Pulmonary artery endothelial cell (primary cell): ENCODE data around the gene CDC73. TPM values are rescaled to one million over a fixed set of nuclear protein-coding genes. Genes with fewer than 3 reads are reported as not detected.
"Not testable (repeated sequence)": the region's sequence is repeated elsewhere in the genome, so short reads cannot be mapped to it uniquely, and the experiment has no call there.

ENCODE experiments used
- DNase-seq: peaks from one replicate; pipeline ENCODE4 v3.0.0-alpha.2; 2011; ENCODE audit warnings: low read depth, low spot score
- total RNA-seq: library from RNA; depleted of rRNA; stranded (reverse); fragments of >200 nt; gene quantifications from 2 replicates; pipeline ENCODE4 v1.2.3, GENCODE V29; 2014

CDC73 gene
- total RNA-seq, 1 donor from 2014 or later, result 18.1 TPM

DNA sequence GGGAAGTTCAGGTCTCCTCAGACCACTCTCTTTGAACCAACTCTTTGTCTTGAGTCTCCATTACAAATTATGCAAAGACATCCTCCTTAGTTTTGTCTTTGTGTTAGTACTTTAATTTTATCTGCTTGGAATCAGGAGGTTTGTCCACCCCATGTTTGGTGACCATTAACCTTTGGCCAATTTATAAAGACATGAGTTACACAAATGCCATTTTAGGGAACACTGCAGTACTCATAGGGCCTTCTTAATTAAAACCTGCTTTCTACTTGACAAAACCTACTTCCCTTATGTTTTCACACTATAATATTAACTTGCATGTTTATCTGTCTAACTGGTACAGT lies 7.9 kb upstream of the CDC73 start:
- DNase-seq, result no peak

DNA sequence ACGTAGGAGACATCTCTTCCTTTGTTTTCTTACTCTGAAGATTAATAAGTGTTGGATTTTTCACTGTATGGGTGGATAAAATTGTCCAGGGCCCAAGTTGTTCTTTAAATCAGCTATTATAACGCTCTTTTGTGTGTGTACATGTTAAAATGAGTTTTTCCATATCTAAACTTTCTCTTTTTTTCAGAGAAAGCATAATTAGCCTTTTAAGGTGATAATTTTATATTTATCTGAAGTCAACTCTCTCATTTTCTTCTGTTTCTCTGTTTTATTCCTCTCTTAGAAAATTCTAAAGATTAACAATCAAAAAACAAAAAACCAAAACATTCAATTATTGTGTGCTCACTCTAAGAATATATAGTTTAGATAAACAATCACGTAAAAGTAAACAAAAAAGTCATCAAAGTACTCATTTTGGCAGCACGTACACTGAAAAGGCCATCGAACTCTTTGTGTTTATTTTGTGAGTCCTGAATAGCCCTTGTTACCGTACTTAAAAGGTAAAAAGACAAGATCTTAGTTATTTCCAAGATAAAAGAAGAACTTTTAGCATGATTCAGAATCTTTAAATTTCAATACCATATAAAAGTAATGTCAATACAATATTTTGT lies 7.2 kb upstream of the CDC73 start:
- DNase-seq, result no peak

GRCh38 chr1:193115629-193116227 lies 6.1 kb upstream of the CDC73 start:
- peak; percentile 66 for DNase-seq

DNA sequence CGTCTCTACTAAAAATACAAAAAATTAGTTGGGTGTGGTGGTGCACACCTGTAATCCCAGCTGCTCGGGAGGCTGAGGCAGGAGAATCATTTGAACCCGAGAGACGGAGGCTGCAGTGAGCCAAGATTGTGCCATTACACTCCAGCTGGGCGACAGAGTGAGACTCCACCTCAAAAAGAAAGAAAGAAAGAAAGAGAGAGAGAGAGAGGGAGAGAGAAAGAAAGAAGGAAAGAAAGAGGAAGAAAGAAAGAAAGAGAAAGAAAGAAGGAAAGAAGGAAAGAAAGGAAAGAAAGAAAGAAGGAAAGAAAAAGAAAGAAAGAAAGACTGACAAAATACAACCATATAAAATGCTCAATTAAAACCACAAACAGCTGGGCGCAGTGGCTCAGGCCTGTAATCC lies 4.7 kb upstream of the CDC73 start:
- DNase-seq, result not testable (repeated sequence)

DNA sequence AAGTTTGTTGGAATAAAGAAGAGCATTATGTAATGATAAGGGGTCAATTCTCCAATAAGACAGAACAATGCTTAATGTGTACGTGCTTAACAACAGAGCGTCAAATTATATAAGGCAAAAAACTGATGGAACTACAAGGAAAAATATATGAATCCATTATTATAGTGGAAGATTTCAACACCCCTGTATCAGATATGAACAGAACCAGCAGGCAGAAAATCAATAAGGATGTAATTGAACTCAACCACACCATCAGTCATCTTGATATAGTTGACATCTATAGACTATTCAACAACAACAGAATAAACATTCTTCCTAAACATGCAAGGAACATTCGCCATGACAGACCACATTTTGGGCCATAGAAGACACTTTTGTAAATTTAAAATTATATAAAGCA lies 3.6 kb upstream of the CDC73 start:
- DNase-seq, result no peak

- DNase-seq, result no peak
These were observed 2.8 kb upstream of the CDC73 start for GRCh38 chr1:193118803-193119730.

DNA sequence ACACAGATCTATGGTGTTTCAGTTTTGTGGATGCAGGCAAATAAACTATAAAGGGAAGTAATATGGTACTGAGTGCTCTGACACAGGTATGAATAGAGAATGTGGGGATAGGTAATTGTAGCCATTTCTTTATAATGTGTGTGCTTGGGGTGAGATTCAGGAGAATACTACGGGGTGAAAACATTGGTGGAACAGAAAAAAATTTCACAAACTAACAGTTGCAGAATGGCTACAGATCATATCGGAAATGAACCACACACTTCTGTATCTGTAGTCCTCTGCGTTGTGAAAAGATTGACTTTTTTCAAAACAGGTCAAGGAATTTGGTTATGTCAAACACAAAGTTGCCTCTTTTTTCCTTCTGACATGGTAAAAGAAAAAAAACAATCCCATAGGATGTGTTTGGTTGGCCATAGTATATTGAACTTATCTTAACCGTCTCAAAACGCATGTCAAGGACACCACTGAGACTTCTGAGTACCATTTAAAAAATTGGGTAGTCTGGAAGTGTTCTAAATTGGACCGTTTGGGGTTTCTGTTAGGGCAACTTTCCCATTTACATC lies 1.1 kb upstream of the CDC73 start:
- no peak for DNase-seq

GRCh38 chr1:193123751-193124150 lies 1.9 kb downstream of the CDC73 start:
- no peak for DNase-seq

GRCh38 chr1:193125369-193125768 lies 3.5 kb downstream of the CDC73 start:
- DNase-seq, result no peak

GRCh38 chr1:193131266-193131860 lies 9.5 kb downstream of the CDC73 start:
- DNase-seq, result no peak

- no peak for DNase-seq
These were observed 18.4 kb downstream of the CDC73 start for GRCh38 chr1:193140254-193140653.

DNA sequence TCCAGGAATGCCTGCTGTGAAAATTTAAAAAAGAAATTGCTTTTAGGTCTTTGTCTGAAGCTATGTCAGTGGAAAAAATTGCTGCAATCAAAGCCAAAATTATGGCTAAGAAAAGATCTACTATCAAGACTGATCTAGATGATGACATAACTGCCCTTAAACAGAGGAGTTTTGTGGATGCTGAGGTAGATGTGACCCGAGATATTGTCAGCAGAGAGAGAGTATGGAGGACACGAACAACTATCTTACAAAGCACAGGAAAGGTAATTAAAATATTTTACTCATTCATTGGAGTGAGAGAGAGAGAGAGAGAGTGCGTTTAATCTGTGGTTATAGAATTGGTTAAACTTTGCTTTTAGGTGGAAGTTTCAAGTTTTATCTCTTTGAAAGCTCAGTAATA lies 20.0 kb downstream of the CDC73 start:
- no peak for DNase-seq

DNA sequence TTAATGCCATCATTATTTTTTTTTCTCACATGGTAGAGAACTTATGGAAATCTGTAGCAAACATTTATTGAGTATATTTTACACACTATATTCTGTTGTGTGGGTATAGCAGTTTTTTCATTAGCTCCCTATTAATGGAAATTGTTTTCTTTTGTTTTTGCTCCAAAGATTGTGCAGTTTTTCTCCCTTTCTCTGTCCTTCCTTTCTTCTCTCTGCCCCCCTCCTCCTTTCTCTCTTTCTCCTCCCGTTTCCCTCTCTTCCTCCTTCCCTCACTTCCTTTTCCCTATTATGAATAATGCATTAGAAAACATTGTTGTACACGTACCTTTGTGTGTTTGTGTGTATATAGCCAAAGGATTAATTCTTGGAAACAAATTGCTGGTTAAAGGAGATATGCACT lies 20.6 kb downstream of the CDC73 start:
- DNase-seq, result no peak

GRCh38 chr1:193143285-193143684 lies 21.5 kb downstream of the CDC73 start:
- DNase-seq, result no peak

- no peak for DNase-seq
These were observed 22.6 kb downstream of the CDC73 start for GRCh38 chr1:193144361-193144938.

DNA sequence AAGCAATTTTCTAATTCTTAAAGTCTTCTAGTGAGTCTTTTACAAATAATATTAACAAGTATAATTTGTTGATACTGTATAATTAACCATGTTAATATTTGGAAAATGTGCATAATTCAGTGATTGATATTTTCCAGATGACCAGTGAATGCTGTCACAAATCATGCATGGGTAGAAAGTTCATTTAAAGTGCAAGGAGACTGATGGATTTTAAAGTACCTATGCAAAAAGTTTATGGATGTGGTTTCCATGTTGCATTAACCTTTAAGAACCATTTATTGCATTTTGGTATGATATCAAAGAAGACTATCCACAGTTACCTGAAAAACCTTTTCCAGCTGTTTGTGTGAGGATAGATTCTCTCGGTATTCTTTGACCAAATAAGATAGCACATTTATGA lies 23.2 kb downstream of the CDC73 start:
- DNase-seq, result no peak

DNA sequence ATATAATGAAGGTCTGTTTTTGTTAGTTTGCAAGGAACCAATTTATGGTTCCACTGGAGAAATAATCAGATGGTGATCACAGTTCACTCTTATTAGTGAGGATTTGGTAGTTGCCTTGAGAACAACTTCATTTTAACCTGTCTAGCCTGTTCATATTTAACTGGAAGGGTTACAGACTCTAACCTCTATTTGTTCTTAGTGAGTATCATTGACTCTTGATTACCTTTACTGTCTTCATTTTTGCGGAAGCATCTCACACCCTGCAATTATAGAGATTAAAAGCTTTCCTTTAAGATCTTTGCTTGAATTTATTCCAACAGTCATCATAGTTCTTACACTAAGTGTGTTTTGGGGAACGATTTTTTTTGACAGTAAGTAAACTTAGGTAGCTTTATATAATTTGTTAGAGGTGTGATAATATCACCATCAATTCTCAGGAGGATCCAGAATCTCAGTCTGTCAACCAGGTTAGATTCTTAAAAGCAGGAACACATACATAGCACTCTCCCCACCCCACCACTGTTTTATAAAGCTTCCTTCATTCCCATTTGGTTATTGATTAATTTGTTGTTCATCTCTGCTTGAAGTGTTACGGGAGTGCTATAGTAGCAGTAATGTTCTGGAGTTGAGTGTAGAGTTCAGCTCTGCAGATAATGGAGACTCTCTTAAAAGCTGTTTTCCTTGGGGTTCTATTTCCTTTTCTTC lies 34.4 kb downstream of the CDC73 start:
- DNase-seq, result no peak

- DNase-seq, result no peak
These were observed 35.0 kb downstream of the CDC73 start for GRCh38 chr1:193156822-193157142.

- DNase-seq, result no peak
These were observed 35.5 kb downstream of the CDC73 start for GRCh38 chr1:193157360-193157759.

GRCh38 chr1:193176113-193176512 lies 54.3 kb downstream of the CDC73 start:
- DNase-seq, result no peak

DNA sequence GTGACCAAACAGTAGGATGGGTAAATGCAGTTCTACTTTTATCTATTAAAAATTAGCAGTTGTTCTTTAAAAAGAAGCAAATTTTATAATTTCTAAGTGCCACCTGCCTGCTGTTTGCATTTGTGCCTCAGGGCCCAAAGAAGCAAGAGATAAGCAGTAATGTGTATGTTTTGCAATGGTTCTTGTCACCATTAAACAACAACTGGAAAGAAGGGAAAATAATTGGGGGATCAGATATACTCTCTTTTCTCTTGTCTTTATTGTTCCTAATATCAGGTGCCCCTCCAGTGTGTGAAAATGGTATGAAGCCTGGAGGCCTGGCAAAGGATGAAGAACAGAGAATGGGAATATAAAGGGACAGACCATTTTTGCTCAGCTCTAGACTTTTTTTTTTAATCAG lies 55.0 kb downstream of the CDC73 start:
- no peak for DNase-seq
